HFF-Myc (cell line): ENCODE results near the gene KCNQ4.

Experiments used
- DNase-seq: peaks from one replicate; pipeline ENCODE4 v3.0.0-alpha.2; 2011; ENCODE audit warnings: low read depth; ENCODE audit errors: extremely low read depth
- H3K4me3 ChIP-seq: replicated peaks from 2 replicates; pipeline ENCODE4 v1.5.1; 2011; ENCODE audit warnings: low read depth, mild to moderate bottlenecking, control low read depth, low read length
- TF ChIP-seq, protein P1 (sequence below): IDR thresholded peaks from 2 replicates; pipeline ENCODE4 v1.5.1; 2012; ENCODE audit warnings: mild to moderate bottlenecking, low read depth, low read length, control low read depth; ENCODE audit errors: missing control alignments

The KCNQ4 gene

DNA sequence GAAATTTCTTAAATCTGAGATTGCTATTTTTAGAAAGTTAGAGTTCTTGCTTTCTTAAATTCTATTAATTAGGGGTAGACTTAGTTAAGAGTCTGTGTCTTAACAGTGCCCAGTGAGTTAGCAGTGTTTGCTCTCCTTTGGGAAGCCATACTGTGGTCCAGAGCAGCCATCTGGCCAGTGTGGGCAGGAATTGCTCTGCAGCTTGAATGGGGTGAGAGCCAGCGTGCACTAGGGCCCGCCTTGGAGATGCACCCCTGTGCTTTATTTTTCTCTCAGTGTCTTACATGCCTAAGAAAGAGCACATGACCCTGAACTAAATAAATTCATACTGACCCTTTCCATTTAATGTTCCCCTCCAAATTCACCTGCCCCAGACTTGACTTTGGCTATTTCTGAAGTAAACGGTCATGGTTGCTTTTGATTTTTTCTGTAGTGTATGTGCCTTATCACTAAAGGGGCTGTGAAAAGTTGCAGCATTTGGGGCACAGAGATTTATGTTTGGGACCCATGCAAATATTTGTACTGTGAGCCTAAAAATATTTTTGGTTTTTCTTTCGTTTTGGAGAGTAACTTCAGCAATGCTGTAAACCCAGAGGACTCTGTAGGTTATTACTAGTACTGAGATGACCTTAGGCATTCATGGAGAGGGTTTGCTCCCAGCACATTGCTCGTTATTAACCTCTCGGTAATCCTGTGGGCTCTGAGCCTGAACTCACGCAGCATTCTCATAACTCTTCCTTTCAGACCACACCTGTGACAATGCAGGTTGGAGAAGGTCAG, 21.3 kb upstream of the KCNQ4 start:
- TF ChIP-seq, protein P1, sequence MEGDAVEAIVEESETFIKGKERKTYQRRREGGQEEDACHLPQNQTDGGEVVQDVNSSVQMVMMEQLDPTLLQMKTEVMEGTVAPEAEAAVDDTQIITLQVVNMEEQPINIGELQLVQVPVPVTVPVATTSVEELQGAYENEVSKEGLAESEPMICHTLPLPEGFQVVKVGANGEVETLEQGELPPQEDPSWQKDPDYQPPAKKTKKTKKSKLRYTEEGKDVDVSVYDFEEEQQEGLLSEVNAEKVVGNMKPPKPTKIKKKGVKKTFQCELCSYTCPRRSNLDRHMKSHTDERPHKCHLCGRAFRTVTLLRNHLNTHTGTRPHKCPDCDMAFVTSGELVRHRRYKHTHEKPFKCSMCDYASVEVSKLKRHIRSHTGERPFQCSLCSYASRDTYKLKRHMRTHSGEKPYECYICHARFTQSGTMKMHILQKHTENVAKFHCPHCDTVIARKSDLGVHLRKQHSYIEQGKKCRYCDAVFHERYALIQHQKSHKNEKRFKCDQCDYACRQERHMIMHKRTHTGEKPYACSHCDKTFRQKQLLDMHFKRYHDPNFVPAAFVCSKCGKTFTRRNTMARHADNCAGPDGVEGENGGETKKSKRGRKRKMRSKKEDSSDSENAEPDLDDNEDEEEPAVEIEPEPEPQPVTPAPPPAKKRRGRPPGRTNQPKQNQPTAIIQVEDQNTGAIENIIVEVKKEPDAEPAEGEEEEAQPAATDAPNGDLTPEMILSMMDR: no peak

DNA sequence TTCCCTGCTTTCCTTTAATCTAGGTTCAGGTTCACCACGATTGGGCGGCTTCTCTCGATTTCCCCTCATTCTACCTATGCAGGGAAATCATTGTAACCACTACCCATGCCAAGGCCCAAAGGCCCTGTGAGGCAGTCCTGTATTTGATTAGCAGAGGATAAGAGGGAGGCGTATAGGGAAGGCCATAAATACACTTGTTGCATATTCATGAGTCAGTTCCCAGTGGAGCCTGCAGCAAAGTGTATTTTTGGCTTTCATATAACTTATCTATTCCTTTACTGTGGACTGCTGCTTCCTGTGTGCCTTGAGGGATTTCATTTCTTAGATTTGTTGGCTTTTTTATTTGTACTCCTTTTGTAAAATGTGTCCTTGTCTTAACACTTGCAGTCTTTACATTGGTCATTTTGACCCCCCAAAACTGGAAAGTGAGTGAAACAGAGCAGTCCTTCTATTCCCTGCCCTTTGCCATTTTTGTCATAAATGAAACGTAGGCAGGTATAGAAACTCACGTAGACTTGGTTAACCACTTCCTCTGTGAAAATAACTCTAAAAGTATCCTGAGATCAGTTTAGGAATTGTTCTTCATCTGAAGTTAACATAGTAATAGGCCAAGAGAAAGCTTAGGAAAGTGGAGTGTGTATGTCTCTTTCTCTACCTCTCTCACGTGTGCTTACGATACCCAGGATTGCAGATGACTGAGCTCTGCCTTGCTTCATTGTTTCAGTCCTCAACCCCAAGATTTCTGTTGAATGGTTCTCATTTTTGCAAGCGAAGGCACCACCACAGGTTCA, 19.6 kb upstream of the KCNQ4 start:
- TF ChIP-seq, protein P1: no peak
- no peak overlapping the region for H3K4me3 ChIP-seq

More for the DNA sequence above, 21.3 kb upstream of the KCNQ4 start:
- H3K4me3 ChIP-seq: no peak overlapping the region
- no peak for DNase-seq

DNA sequence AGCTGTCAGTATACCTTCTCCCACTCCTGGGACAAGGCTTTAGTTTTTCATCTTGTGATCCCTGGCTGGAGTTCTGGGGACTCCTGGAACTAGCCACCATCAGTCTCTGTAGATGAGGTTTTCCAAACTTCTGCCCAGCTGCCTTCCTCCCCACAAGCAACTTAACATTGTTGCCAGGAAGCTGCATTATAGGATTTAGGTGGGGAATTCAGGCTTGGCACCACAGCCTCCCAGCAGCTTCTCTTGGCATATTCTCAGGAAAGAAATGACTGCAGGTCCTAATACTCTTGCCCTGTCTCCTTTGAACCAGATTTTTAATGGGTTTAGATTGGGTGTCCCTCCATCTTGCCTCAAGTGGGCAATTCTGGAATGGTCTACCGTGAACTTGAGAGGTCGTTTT, 18.6 kb upstream of the KCNQ4 start:
- H3K4me3 ChIP-seq: no peak overlapping the region
- TF ChIP-seq, protein P1: no peak
- no peak for DNase-seq

More for the DNA sequence above, 19.6 kb upstream of the KCNQ4 start:
- no peak for DNase-seq

DNA sequence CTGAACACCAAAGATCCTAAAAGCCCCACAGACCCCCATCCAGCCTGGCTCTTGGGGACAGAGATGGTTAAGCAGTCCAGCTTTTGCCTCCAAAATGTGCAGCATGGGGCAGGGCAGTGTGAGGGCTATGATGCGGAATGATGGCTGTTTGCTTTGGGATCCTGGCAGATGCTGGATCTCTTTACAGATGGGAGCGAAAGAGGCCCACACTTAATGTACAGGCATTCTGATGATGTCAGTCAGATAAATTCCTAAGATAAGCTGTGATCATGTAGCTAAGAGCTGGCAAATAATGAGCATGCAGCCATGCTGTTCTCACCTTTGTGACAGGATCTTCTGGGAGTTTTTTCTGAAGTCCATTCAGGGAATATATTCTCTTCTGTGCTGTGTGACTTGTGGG, 17.6 kb upstream of the KCNQ4 start:
- DNase-seq: no peak

DNA sequence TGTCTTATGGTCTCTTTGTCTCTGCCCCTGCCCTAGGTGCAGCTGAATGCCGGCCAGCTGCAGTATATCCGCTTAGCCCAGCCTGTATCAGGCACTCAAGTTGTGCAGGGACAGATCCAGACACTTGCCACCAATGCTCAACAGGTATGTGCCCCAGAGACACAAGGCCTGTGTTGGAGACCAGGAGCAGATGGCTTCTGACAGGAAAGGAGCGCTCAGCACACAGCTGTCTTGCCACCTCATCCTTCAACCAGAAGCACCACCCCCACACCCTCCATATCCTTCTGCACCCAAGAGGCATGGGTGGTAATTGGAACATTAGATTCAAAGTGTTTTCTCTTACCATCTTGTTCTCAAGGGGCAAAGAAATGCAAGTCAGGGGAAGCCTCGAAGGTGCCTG, 17.0 kb upstream of the KCNQ4 start:
- H3K4me3 ChIP-seq: no peak overlapping the region
- DNase-seq: no peak
- TF ChIP-seq, protein P1: no peak

More for the DNA sequence above, 17.6 kb upstream of the KCNQ4 start:
- TF ChIP-seq, protein P1: no peak
- H3K4me3 ChIP-seq: no peak overlapping the region

DNA sequence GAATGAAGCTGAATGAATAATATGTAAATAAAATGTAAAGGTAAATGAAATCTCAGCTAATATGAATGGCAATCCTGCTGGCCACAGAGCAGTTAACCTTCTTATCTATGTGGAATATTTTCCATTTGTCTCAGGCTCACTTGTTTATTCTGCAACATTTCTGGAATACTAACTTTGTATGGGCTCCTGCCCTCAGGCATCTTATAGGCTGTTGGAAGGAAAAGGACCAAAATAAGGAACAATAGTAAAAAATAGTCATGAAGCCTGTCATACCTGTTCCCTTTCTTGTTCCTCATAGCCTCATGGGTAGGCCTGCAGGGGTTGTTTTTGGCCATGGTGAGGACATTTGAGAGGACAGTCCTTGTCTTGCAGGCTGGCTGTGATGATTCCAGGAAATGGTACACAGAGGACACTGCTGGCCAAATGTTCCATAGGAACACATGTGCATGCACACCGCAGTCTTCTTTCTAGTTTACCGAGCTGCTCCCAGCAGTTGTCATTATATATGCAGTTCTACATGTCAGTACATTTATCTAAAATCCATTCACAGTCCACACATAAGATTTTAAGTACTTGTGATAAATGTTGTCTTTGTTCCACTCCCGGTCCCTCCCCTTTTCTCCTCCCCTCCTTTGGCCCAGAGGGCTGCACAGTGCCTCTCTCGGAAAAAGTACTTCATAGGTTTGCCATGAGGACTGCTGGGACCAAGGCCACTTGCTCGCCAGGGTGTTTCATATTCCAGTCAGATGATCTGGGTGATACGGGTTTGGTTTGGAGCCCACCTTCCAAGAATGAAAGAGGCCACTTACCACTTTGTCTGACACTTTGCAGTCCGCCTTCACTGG, 15.2 kb upstream of the KCNQ4 start:
- no peak overlapping the region for H3K4me3 ChIP-seq
- TF ChIP-seq, protein P1: no peak
- no peak for DNase-seq
